Spleen (tissue), 7 donors: ENCODE results near the gene MIB1.

Source experiments
- POLR2A ChIP-seq, 3 donors: fragments of 450-650 bp; IDR thresholded peaks; one replicate each; pipeline ENCODE4 v1.5.1; 2017; ENCODE audit warnings: antibody characterized with exemption in 3 of 3, mild to moderate bottlenecking in 1 of 3
- POLR2AphosphoS5 ChIP-seq, 3 donors: sonication (generic); formaldehyde crosslinking; IDR thresholded peaks; one replicate each; pipeline ENCODE4 v1.5.1; 2017; ENCODE audit warnings: antibody characterized with exemption in 3 of 3
- TF ChIP-seq, protein P1 (sequence below), 11 experiments: fragments of 200-600 bp in 7 of 11; fragments of 450-650 bp in 4 of 11; sonication (generic) in 4 of 11; IDR thresholded peaks in 8 of 11; conservative IDR thresholded peaks in 3 of 11; 1 replicate in 7 of 11; 2 replicates in 4 of 11; pipeline versions ENCODE4 v1.4.0 to v1.8.0; 2016 to 2021; ENCODE audit warnings: antibody characterized with exemption in 11 of 11, inconsistent platforms in 4 of 11, mild to moderate bottlenecking in 1 of 11
- donor health status: DM: no; HTN: no; CAD: no; lungs with moderate emphysema.
- donor health status: DM: no; HTN: no; CAD: no.
- donor health status: DM: no; HTN: no; CAD: no.

DNA sequence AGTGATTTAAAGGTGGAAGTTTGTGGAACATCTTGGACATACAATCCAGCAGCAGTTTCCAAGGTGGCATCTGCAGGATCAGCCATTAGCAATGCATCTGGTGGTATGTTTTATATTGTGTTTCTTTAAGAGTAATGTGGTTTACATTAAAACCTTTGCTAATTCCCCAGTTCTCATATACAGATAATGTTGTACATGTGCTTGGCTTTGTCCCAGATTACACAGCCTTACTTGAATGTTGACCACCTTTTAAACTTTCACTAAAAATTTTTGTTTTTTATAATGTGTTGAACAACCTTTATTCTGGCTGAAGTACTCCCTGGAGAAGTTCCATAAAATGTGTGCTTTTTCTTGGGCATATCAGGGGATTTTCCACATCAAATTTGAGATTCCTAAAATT, 57.5 kb downstream of the MIB1 start:
- TF ChIP-seq POLR2A (IDR thresholded peaks at IDR 0.05) (no peak), POLR2AphosphoS5 (IDR thresholded peaks at IDR 0.05) (no peak)
- TF ChIP-seq, protein P1, sequence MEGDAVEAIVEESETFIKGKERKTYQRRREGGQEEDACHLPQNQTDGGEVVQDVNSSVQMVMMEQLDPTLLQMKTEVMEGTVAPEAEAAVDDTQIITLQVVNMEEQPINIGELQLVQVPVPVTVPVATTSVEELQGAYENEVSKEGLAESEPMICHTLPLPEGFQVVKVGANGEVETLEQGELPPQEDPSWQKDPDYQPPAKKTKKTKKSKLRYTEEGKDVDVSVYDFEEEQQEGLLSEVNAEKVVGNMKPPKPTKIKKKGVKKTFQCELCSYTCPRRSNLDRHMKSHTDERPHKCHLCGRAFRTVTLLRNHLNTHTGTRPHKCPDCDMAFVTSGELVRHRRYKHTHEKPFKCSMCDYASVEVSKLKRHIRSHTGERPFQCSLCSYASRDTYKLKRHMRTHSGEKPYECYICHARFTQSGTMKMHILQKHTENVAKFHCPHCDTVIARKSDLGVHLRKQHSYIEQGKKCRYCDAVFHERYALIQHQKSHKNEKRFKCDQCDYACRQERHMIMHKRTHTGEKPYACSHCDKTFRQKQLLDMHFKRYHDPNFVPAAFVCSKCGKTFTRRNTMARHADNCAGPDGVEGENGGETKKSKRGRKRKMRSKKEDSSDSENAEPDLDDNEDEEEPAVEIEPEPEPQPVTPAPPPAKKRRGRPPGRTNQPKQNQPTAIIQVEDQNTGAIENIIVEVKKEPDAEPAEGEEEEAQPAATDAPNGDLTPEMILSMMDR (IDR thresholded peaks at IDR 0.05 in 8 of 11, conservative IDR thresholded peaks at IDR 0.05 in 3 of 11): no peak
